Urothelium cell line (cell line): ENCODE data around the gene NHS.
A peak's percentile ranks its signal among the peaks of the same experiment; 100 is the strongest.

Experiments used
- DNase-seq: peaks from one replicate; pipeline ENCODE4 v3.0.0; 2011; ENCODE audit warnings: low spot score, mixed read lengths
- FAIRE-seq: peaks from 2 replicates; lab custom pipeline; 2011; peaks lifted over from hg19 to GRCh38; lab: Jason Lieb, UNC

NHS gene

GRCh38 chrX:17403972-17404371 lies 29.0 kb downstream of the NHS start:
- DNase-seq (no peak), FAIRE-seq (no peak)

- DNase-seq (peak; percentile 40), FAIRE-seq (no peak)
Observed at GRCh38 chrX:17405225-17405969, 30.4 kb downstream of the NHS start.

- FAIRE-seq (no peak), DNase-seq (no peak)
Observed at GRCh38 chrX:17409566-17410290, 34.7 kb downstream of the NHS start.

GRCh38 chrX:17410651-17411050 lies 35.7 kb downstream of the NHS start:
- DNase-seq = no peak
- no peak for FAIRE-seq

- DNase-seq (no peak), FAIRE-seq (no peak)
Observed at GRCh38 chrX:17411205-17411604, 36.2 kb downstream of the NHS start.

GRCh38 chrX:17412692-17413091 lies 37.7 kb downstream of the NHS start:
- DNase-seq (no peak), FAIRE-seq (no peak)

GRCh38 chrX:17413228-17413627 lies 38.2 kb downstream of the NHS start:
- FAIRE-seq (no peak), DNase-seq (no peak)

- DNase-seq (no peak), FAIRE-seq (no peak)
Observed at GRCh38 chrX:17414027-17414658, 39.1 kb downstream of the NHS start.

GRCh38 chrX:17414839-17415238 lies 39.8 kb downstream of the NHS start:
- FAIRE-seq = no peak
- DNase-seq = no peak

- FAIRE-seq (no peak), DNase-seq (no peak)
Observed at GRCh38 chrX:17415242-17415810, 40.3 kb downstream of the NHS start.

- FAIRE-seq = no peak
Observed at GRCh38 chrX:17417372-17417771, 42.4 kb downstream of the NHS start.

GRCh38 chrX:17425136-17425535 lies 50.1 kb downstream of the NHS start:
- no peak for FAIRE-seq

More at GRCh38 chrX:17417372-17417771, 42.4 kb downstream of the NHS start:
- DNase-seq = no peak

GRCh38 chrX:17425551-17425950 lies 50.6 kb downstream of the NHS start:
- DNase-seq (no peak), FAIRE-seq (no peak)

More at GRCh38 chrX:17425136-17425535, 50.1 kb downstream of the NHS start:
- DNase-seq = no peak

- no peak for DNase-seq
- FAIRE-seq = no peak
Observed at GRCh38 chrX:17431171-17431570, 56.2 kb downstream of the NHS start.

- DNase-seq = no peak
- no peak for FAIRE-seq
Observed at GRCh38 chrX:17432158-17432557, 57.2 kb downstream of the NHS start.

- FAIRE-seq (no peak), DNase-seq (no peak)
Observed at GRCh38 chrX:17433965-17434364, 59.0 kb downstream of the NHS start.

GRCh38 chrX:17435476-17435875 lies 60.5 kb downstream of the NHS start:
- DNase-seq (no peak), FAIRE-seq (no peak)

- FAIRE-seq (no peak), DNase-seq (no peak)
Observed at GRCh38 chrX:17438221-17438620, 63.2 kb downstream of the NHS start.

GRCh38 chrX:17440258-17440657 lies 65.3 kb downstream of the NHS start:
- DNase-seq (no peak), FAIRE-seq (no peak)

- FAIRE-seq (no peak), DNase-seq (no peak)
Observed at GRCh38 chrX:17440836-17441235, 65.8 kb downstream of the NHS start.

- FAIRE-seq = no peak
Observed at GRCh38 chrX:17441965-17442364, 67.0 kb downstream of the NHS start.

GRCh38 chrX:17442898-17443297 lies 67.9 kb downstream of the NHS start:
- no peak for DNase-seq
- FAIRE-seq = no peak

More at GRCh38 chrX:17441965-17442364, 67.0 kb downstream of the NHS start:
- no peak for DNase-seq
